Small intestine (tissue), 16 donors: ENCODE results near the gene PGM2. TPM values are rescaled to one million over a fixed set of nuclear protein-coding genes. Genes with fewer than 3 reads are reported as not detected.
"Not testable (repeated sequence)": the region's sequence is repeated elsewhere in the genome, so short reads cannot be mapped to it uniquely, and the experiment has no call there.

Experiments used
- DNase-seq, 2 donors: peaks; one replicate each; pipeline versions ENCODE4 v3.0.0 to v3.0.0-alpha.2; 2013
- FAIRE-seq: peaks from 2 replicates; lab custom pipeline; 2012; peaks lifted over from hg19 to GRCh38; lab: Jason Lieb, UNC
- H3K27ac ChIP-seq, 3 donors: one replicate each; pipeline ENCODE4 v1.5.1; 2013; ENCODE audit warnings: low read length in 2 of 3, mild to moderate bottlenecking in 2 of 3, control low read depth in 1 of 3, inconsistent platforms in 1 of 3, low read depth in 1 of 3, moderate library complexity in 1 of 3
- H3K27me3 ChIP-seq, 3 donors: one replicate each; pipeline ENCODE4 v1.6.1; 2013; ENCODE audit warnings: low read length in 3 of 3, inconsistent platforms in 1 of 3; ENCODE audit not compliant: control insufficient read depth in 3 of 3, insufficient read depth in 3 of 3
- H3K36me3 ChIP-seq, 3 donors: one replicate each; pipeline ENCODE4 v1.6.1; 2013; ENCODE audit warnings: low read length in 3 of 3, inconsistent platforms in 1 of 3, low read depth in 1 of 3, mild to moderate bottlenecking in 1 of 3, moderate library complexity in 1 of 3; ENCODE audit not compliant: control insufficient read depth in 3 of 3, insufficient read depth in 2 of 3
- H3K4me1 ChIP-seq, 3 donors: one replicate each; pipeline ENCODE4 v1.6.1; 2013; ENCODE audit warnings: low read length in 2 of 3, inconsistent platforms in 1 of 3, low read depth in 1 of 3, mild to moderate bottlenecking in 1 of 3, moderate library complexity in 1 of 3; ENCODE audit not compliant: control insufficient read depth in 3 of 3, insufficient read depth in 2 of 3
- H3K4me3 ChIP-seq, 3 donors: one replicate each; pipeline ENCODE4 v1.5.1; 2013; ENCODE audit warnings: low read length in 3 of 3, control low read depth in 1 of 3, inconsistent platforms in 1 of 3, low read depth in 1 of 3, mild to moderate bottlenecking in 1 of 3, moderate library complexity in 1 of 3
- H3K9me3 ChIP-seq, 2 donors: one replicate each; pipeline ENCODE4 v1.6.1; 2013; ENCODE audit warnings: low read depth in 1 of 2, low read length in 1 of 2; ENCODE audit not compliant: control insufficient read depth in 2 of 2, insufficient read depth in 1 of 2
- WGBS, 3 donors: extraction: QIAGEN DNeasy Blood & Tissue Kit; methylation state at CpG; one replicate each; pipeline ENCODE4 v1.1.7; 2013; 5-methylcytosine and 5-hydroxymethylcytosine counted together
- long read RNA-seq, 10 donors: transcript quantifications; one replicate each; lab custom pipeline, GENCODE V29; 2026
- polyA plus RNA-seq, 4 donors: library from polyadenylated mRNA; stranded (reverse) in 3 of 4; unstranded in 1 of 4; fragments of 200-250 nt in 3 of 4; fragments of 120-200 nt in 1 of 4; gene quantifications; one replicate each; pipeline versions ENCODE4 v1.2.1 to v1.2.3, GENCODE V29; 2013
- donor health status: healthy with polysubstance abuse.
- donor health status: control.
- donor health status: control.
- donor health status: Bipolar disorder and iron deficiency.
- donor health status: healthy.

Gene PGM2
- polyA plus RNA-seq: 10 to 100 TPM in 2 of 4 donors, 1 to 10 TPM in 2; 6.3 to 34.0 (median 11.9) TPM
- long read RNA-seq, donor 1, transcript PGM2-201 (14 exons, 3,264 nt): major isoform, 15 of 21 reads
- long read RNA-seq, donor 1, partial matches to known transcripts: 6 of 21 reads
- long read RNA-seq, donor 1, other reads (novel, unspliced or antisense): 0 of 21 reads
- long read RNA-seq, donor 2, partial matches to known transcripts: 0 of 2 reads
- long read RNA-seq, donor 2, other reads (novel, unspliced or antisense): 0 of 2 reads
- long read RNA-seq, donor 3, partial matches to known transcripts: 0 of 2 reads
- long read RNA-seq, donor 3, other reads (novel, unspliced or antisense): 0 of 2 reads
- long read RNA-seq, donor 4: 0 reads
- long read RNA-seq, donor 5, partial matches to known transcripts: 0 of 1 reads
- long read RNA-seq, donor 5, other reads (novel, unspliced or antisense): 0 of 1 reads
- long read RNA-seq, donor 6, transcript PGM2-201 (14 exons, 3,264 nt): major isoform, 6 of 6 reads
- long read RNA-seq, donor 6, partial matches to known transcripts: 0 of 6 reads
- long read RNA-seq, donor 6, other reads (novel, unspliced or antisense): 0 of 6 reads
- long read RNA-seq, donor 7: 0 reads
- long read RNA-seq, donor 8: 0 reads
- long read RNA-seq, donor 9, partial matches to known transcripts: 0 of 2 reads
- long read RNA-seq, donor 9, other reads (novel, unspliced or antisense): 0 of 2 reads
- long read RNA-seq, donor 10, transcript PGM2-201 (14 exons, 3,264 nt): major isoform, 12 of 12 reads
- long read RNA-seq, donor 10, partial matches to known transcripts: 0 of 12 reads
- long read RNA-seq, donor 10, other reads (novel, unspliced or antisense): 0 of 12 reads

DNA sequence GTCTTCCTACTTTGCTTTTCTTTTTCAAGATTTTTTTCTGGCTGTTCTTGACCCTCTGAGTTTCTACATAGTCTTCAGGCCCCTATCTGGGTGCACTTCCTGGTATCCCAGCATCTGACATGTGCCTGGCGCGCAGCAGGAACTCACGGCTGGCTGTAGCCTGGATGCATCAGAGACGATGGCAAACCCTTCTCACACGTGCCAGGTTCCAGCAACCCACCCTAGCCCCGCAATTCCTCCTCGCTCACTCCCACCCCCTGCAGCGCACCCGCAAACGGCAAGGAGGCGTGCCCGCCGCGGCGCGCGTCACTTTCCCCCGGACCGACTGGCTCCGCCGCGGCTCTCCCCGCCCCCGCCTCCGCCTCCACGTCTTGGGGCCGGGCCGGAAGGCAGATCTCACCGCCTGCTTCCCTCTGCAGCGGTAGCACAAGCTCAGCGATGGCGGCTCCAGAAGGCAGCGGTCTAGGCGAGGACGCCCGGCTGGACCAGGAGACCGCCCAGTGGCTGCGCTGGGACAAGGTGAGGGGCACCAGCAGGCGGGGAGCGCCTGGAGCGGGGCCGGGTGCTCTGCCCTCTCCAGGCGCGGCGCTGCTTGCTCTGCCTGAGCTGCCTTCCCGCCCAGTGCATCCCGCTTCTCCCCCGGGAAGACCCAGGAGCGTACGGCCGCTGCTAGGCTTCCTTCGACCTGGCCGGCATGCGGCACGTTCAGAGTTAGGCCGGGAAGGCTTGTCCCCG lies at the start of gene PGM2:
PGM2 (plus strand) TSS at position 392 of the 735 bp plus-strand sequence; CDS start at position 439, 47 bp downstream.
- Histone ChIP-seq H3K27me3 (no peaks in the 10 kb centered on the region), H3K4me1 (peaks cover 3 to 20% (median 6%) of the 10 kb centered on the region in 3 donors), H3K4me3 (peak within 1 kb of the TSS; percentile 61 to 94 (median 72)), H3K36me3 (peaks cover 0 to 10% (median 3%) of the 10 kb centered on the region in 3 donors), H3K9me3 (no peaks in the 10 kb centered on the region), H3K27ac (peak within 1 kb of the TSS; percentile 55 to 93 (median 93))
- 1% methylated on average over 47 to 57 of the region's 57 CpGs for WGBS, 3 donors
- no peak for FAIRE-seq
- peak; percentile 88 to 96 for DNase-seq

DNA sequence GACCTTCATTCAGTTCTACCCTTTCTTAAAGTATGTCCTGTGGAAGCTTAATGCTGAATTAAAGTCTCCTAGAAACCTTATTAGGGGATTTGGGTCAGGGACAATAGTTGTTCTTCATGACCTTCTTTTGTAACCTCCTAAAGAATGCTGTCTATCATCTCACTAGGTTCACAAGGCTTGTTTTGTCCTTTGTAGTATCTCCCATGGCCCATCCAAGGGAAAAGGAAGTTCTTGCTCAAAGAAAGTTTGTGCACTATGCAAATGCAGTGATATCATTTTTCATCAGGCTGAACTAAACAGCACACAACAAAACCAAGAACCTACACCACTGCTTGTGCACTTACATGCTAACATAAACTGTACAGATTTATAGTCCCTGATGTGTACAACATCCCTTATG lies 46.6 kb upstream of the PGM2 start:
- Histone ChIP-seq H3K4me1 (no peaks in the 10 kb centered on the region), H3K4me3 (no peak overlapping the region), H3K9me3 (no peaks in the 10 kb centered on the region), H3K36me3 (no peaks in the 10 kb centered on the region), H3K27ac (no peak overlapping the region), H3K27me3 (no peaks in the 10 kb centered on the region)
- FAIRE-seq (no peak), DNase-seq (no peak)

DNA sequence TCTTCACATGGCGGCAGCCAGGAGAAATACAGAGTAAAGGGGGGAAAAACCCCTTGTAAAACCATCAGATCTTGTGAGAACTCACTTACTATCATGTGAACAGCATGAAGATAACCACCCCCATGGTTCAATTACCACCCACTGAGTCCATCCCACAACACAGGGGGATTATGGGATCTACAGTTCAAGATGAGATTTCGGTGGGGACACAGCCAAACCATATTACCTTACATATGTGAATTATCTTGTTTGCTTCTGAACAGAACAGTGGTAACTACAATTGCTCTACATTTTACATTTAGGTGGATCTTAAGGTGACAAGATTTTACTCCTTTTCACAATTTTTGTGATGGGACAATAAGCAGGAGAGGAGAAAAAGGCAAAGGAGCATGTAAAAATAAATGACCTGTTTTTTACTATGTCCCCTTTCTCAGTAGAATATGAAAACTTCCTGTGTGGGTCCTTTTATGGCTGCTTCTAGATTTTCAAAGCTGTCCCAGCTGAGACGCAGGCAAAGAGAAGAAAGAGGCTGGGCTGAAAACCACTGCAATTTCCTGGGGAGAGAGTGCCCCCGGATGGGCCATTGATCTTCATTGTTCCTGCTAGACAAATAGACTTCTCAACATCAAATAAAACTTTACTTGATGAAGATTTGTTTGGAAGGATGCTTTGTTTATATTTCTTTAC lies 45.9 kb upstream of the PGM2 start:
- peak; percentile 27 to 48 for DNase-seq
- no peaks in the 10 kb centered on the region for H3K9me3 ChIP-seq
- peak; percentile 36 for FAIRE-seq

DNA sequence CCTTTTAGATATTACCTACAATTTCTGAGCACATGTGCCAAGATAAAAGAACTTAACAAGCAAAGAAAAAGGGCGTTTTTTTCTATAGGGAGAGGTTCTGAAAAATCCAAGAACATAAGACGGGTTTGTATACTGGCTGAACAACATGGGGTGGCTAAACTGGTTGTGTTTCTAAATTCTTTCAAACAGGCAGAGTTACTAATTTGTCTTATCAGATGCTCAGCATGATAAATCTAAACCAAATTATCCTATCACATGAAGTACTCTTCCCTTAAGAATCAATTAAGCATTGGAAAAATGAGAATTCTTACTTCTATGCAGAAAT lies 45.4 kb upstream of the PGM2 start:
- no peak for FAIRE-seq
- Histone ChIP-seq H3K27ac (no peak overlapping the region), H3K4me1 (no peaks in the 10 kb centered on the region), H3K4me3 (no peak overlapping the region), H3K9me3 (peaks cover 0 to under 1% of the 10 kb centered on the region in 2 donors), H3K27me3 (no peaks in the 10 kb centered on the region), H3K36me3 (no peaks in the 10 kb centered on the region)
- no peak for DNase-seq
- WGBS, 3 donors: 68 to 73% (median 73%) methylated on average over 2 of the region's 2 CpGs

More for the DNA sequence above, 45.9 kb upstream of the PGM2 start:
- H3K4me1 ChIP-seq: no peaks in the 10 kb centered on the region
- no peak overlapping the region for H3K4me3 ChIP-seq
- no peaks in the 10 kb centered on the region for H3K27me3 ChIP-seq
- H3K36me3 ChIP-seq: no peaks in the 10 kb centered on the region
- H3K27ac ChIP-seq: no peak overlapping the region
- WGBS, 3 donors: 50 to 55% (median 52%) methylated on average over 4 of the region's 4 CpGs

DNA sequence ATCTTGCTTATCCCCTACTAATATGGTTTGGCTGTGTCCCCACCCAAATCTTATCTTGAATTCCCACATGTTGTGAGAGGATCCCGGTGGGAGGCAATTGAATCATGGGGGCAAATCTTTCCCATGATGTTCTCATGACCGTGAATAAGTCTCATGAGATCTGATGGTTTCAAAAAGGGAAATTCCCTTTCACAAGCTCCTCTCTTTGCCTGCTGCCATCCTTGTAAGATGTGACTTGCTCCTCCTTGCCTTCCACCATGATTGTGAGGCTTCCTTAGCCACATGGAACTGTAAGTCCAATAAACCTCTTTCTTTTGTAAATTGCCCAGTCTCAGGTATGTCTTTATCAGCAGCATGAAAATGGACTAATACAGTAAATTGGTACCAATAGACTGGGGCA lies 40.2 kb upstream of the PGM2 start:
- H3K9me3 ChIP-seq, H3K27ac ChIP-seq, H3K27me3 ChIP-seq, H3K4me3 ChIP-seq, DNase-seq, H3K4me1 ChIP-seq, H3K36me3 ChIP-seq, FAIRE-seq: not testable (repeated sequence)
- WGBS, 3 donors: 87 to 93% (median 90%) methylated on average over 2 of the region's 2 CpGs

- WGBS, 3 donors: 77 to 90% (median 84%) methylated on average over 3 of the region's 3 CpGs
- Histone ChIP-seq H3K27ac (peak overlapping the region in 1 of 3 donors; percentile 21), H3K9me3 (peaks cover 1 to 23% of the 10 kb centered on the region in 2 donors)
- not testable (repeated sequence) for H3K4me1 ChIP-seq, H3K4me3 ChIP-seq, H3K36me3 ChIP-seq, FAIRE-seq, H3K27me3 ChIP-seq
- peak; percentile 47 to 57 for DNase-seq
Observed at GRCh38 chr4:37787883-37788460, 38.5 kb upstream of the PGM2 start.

DNA sequence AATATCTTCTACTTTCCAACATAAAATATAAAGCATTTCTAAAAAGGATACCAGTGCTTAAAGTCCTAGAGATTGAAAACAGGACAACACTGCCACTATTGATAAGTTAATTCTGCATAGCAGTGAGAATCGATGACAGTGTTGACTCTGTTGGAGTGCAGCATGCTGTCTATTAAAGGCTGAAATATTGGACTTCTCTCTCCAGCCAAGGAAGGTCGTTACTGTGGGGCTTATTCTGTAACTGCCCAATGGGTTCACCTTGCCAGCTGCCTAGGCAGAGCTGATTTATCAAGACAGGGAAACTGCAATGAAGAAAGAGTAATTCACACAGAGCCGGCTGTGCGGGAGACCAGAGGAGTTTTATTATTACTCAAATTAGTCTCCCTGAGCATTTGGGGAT lies 37.7 kb upstream of the PGM2 start:
- no peaks in the 10 kb centered on the region for H3K36me3 ChIP-seq
- H3K27ac ChIP-seq: no peak overlapping the region
- peaks cover 0 to 8% (median 0%) of the 10 kb centered on the region in 3 donors for H3K4me1 ChIP-seq
- DNase-seq (no peak), FAIRE-seq (no peak)
- no peaks in the 10 kb centered on the region for H3K27me3 ChIP-seq
- WGBS, 3 donors: 76 to 79% (median 77%) methylated on average over 4 of the region's 4 CpGs
- peaks cover 1 to 24% of the 10 kb centered on the region in 2 donors for H3K9me3 ChIP-seq
- no peak overlapping the region for H3K4me3 ChIP-seq
